HepG2 (cell line): ENCODE measurements around the gene SERINC2. TPM values are rescaled to one million over a fixed set of nuclear protein-coding genes. Genes with fewer than 3 reads are reported as not detected.

Experiments used
- EEA1 ChIP-seq: sonication (generic); formaldehyde crosslinking; IDR thresholded peaks from 2 replicates; pipeline ENCODE4 v1.5.1; 2020; ENCODE audit warnings: mild to moderate bottlenecking, missing genetic modification reagents, borderline replicate concordance
- MAFG ChIP-seq: sonication (generic); formaldehyde crosslinking; IDR thresholded peaks from 2 replicates; pipeline ENCODE4 v1.5.1; 2020; ENCODE audit warnings: mild to moderate bottlenecking, missing genetic modification reagents
- MTA1 ChIP-seq: sonication (generic); formaldehyde crosslinking; IDR thresholded peaks from 2 replicates; pipeline ENCODE4 v1.4.0; 2020; ENCODE audit warnings: missing genetic modification reagents, mild to moderate bottlenecking, borderline replicate concordance
- NFKBIZ ChIP-seq: IDR thresholded peaks from 2 replicates; pipeline ENCODE4 v1.6.1; 2018; ENCODE audit warnings: missing genetic modification reagents, missing compliant biosample characterization
- NR2F2 ChIP-seq: IDR thresholded peaks from 2 replicates; pipeline ENCODE4 v1.6.1; 2012; ENCODE audit warnings: low read depth, inconsistent platforms, borderline replicate concordance
- POGZ ChIP-seq: sonication (generic); formaldehyde crosslinking; IDR thresholded peaks from 2 replicates; pipeline ENCODE4 v1.4.0; 2020; ENCODE audit warnings: mild to moderate bottlenecking, missing genetic modification reagents
- POLR2G ChIP-seq: fragments of 200-400 bp; formaldehyde crosslinking; IDR thresholded peaks from 2 replicates; pipeline ENCODE4 v1.6.1; 2018; ENCODE audit warnings: mild to moderate bottlenecking, low read depth, low read length, moderate library complexity
- RBM39 ChIP-seq: fragments of 200-400 bp; formaldehyde crosslinking; IDR thresholded peaks from one replicate; pipeline ENCODE4 v1.6.1; 2018; ENCODE audit warnings: antibody characterized with exemption, mild to moderate bottlenecking, low read depth, low read length; ENCODE audit not compliant: poor library complexity, severe bottlenecking
- TCF12 ChIP-seq, 2 experiments: fragments of 450-650 bp in 1 of 2; sonication (generic) in 1 of 2; formaldehyde crosslinking in 1 of 2; IDR thresholded peaks; 2 replicates each; pipeline versions ENCODE4 v1.6.1 to v1.8.0; 2017 to 2022; ENCODE audit warnings: antibody characterized with exemption in 1 of 2, mild to moderate bottlenecking in 1 of 2, missing genetic modification reagents in 1 of 2, moderate library complexity in 1 of 2
- YY1 ChIP-seq: IDR thresholded peaks from 2 replicates; pipeline ENCODE4 v1.6.1; 2011; ENCODE audit warnings: low read length, low read depth, moderate library complexity, mild to moderate bottlenecking; ENCODE audit not compliant: insufficient read depth, insufficient replicate concordance
- ZFP36L1 ChIP-seq: sonication (generic); formaldehyde crosslinking; IDR thresholded peaks from 2 replicates; pipeline ENCODE4 v1.8.0; 2022; ENCODE audit warnings: mild to moderate bottlenecking, missing genetic modification reagents, moderate library complexity
- ZNF430 ChIP-seq: sonication (generic); formaldehyde crosslinking; IDR thresholded peaks from 2 replicates; pipeline ENCODE4 v1.9.0; 2021; ENCODE audit warnings: mild to moderate bottlenecking, missing genetic modification reagents
- ZNF616 ChIP-seq: sonication (generic); formaldehyde crosslinking; IDR thresholded peaks from 2 replicates; pipeline ENCODE4 v1.5.0; 2020; ENCODE audit warnings: low read depth, mild to moderate bottlenecking, missing genetic modification reagents
- ZNF788 ChIP-seq: sonication (generic); formaldehyde crosslinking; IDR thresholded peaks from 2 replicates; pipeline ENCODE4 v1.5.0; 2020; ENCODE audit warnings: mild to moderate bottlenecking, missing genetic modification reagents, borderline replicate concordance
- ZNF790 ChIP-seq: sonication (generic); formaldehyde crosslinking; IDR thresholded peaks from 2 replicates; pipeline ENCODE4 v1.8.0; 2022; ENCODE audit warnings: missing genetic modification reagents, mild to moderate bottlenecking, borderline replicate concordance
- polyA plus RNA-seq, 8 experiments: library from polyadenylated mRNA; depleted of rRNA in 3 of 8; stranded (reverse) in 7 of 8; unstranded in 1 of 8; fragments of >200 nt; fragmentation: Illumina TruSeq in 4 of 8; extraction: Trizol in 4 of 8; gene quantifications; 2 replicates each; pipeline versions ENCODE4 v1.2.1 to v1.2.3, GENCODE V29; 2011 to 2016; ENCODE audit warnings: low read depth in 4 of 8, missing spikeins in 1 of 8, mixed read lengths in 1 of 8; ENCODE audit not compliant: insufficient read depth in 1 of 8
- total RNA-seq, 5 experiments: library from RNA; depleted of rRNA; stranded (reverse); fragments of >200 nt; fragmentation: Illumina TruSeq; extraction: Trizol; gene quantifications; 2 replicates each; pipeline ENCODE4 v1.2.3, GENCODE V29; 2016; ENCODE audit warnings: low read depth in 1 of 5
- TF ChIP-seq, protein P1 (sequence below): sonication (generic); formaldehyde crosslinking; IDR thresholded peaks from 2 replicates; pipeline ENCODE4 v1.8.1; 2023; ENCODE audit warnings: mild to moderate bottlenecking, inconsistent platforms, moderate library complexity, missing genetic modification reagents, borderline replicate concordance
- TF ChIP-seq, protein P2 (sequence below): sonication (generic); formaldehyde crosslinking; IDR thresholded peaks from 2 replicates; pipeline ENCODE4 v1.5.0; 2020; ENCODE audit warnings: missing genetic modification reagents, mild to moderate bottlenecking, borderline replicate concordance
- TF ChIP-seq, protein P3 (sequence below): sonication (generic); formaldehyde crosslinking; IDR thresholded peaks from 2 replicates; pipeline ENCODE4 v1.4.0; 2020; ENCODE audit warnings: missing genetic modification reagents, low read depth, mild to moderate bottlenecking, borderline replicate concordance
- TF ChIP-seq, protein P4 (sequence below), 2 experiments: fragments of 450-650 bp in 1 of 2; sonication (generic) in 1 of 2; formaldehyde crosslinking; IDR thresholded peaks; 2 replicates each; pipeline versions ENCODE4 v1.5.0 to v1.8.0; 2020 to 2022; ENCODE audit warnings: mild to moderate bottlenecking in 1 of 2, missing genetic modification reagents in 1 of 2
- TF ChIP-seq, protein P5 (sequence below): IDR thresholded peaks from 2 replicates; pipeline ENCODE4 v1.6.1; 2016; ENCODE audit warnings: missing compliant biosample characterization, missing genetic modification reagents, borderline replicate concordance
- TF ChIP-seq, protein P6 (sequence below): sonication (generic); formaldehyde crosslinking; IDR thresholded peaks from 2 replicates; pipeline ENCODE4 v1.8.0; 2022; ENCODE audit warnings: missing genetic modification reagents, mild to moderate bottlenecking, moderate library complexity, borderline replicate concordance

SERINC2 gene
- total and polyA plus RNA-seq, 2 of the 13 experiments (the other 11 are each of a cell fraction or from before 2014, with no cell fraction given): 4.8 to 126 TPM

DNA sequence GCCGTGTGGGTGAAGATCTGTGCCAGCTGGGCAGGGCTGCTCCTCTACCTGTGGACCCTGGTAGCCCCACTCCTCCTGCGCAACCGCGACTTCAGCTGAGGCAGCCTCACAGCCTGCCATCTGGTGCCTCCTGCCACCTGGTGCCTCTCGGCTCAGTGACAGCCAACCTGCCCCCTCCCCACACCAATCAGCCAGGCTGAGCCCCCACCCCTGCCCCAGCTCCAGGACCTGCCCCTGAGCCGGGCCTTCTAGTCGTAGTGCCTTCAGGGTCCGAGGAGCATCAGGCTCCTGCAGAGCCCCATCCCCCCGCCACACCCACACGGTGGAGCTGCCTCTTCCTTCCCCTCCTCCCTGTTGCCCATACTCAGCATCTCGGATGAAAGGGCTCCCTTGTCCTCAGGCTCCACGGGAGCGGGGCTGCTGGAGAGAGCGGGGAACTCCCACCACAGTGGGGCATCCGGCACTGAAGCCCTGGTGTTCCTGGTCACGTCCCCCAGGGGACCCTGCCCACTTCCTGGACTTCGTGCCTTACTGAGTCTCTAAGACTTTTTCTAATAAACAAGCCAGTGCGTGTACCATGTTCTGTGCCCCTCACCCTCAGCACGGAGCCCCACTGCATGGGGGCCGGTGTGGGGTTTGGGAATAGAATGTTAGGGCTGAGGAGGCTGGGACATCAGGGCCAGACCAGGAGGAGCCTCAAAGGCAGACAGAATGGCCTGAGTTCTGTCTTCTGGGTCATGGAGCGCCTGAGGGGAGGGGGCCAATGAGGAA, 21.3 kb downstream of the SERINC2 start (continued):
- TF ChIP-seq, protein P1, sequence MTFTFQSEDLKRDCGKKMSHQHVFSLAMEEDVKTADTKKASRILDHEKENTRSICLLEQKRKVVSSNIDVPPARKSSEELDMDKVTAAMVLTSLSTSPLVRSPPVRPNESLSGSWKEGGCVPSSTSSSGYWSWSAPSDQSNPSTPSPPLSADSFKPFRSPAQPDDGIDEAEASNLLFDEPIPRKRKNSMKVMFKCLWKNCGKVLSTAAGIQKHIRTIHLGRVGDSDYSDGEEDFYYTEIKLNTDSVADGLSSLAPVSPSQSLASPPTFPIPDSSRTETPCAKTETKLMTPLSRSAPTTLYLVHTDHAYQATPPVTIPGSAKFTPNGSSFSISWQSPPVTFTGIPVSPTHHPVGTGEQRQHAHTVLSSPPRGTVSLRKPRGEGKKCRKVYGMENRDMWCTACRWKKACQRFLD (CRISPR knock-in tag): no peak
- TF ChIP-seq POLR2G: peak; percentile 52; the same call in 1 of the 2 replicates
- TF ChIP-seq, protein P2, sequence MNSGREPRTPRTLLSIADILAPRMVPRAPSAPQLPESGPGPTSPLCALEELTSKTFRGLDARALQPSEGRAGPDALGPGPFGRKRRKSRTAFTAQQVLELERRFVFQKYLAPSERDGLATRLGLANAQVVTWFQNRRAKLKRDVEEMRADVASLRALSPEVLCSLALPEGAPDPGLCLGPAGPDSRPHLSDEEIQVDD (CRISPR knock-in tag): no peak
- peak; percentile 62; the same call in 1 of the 2 replicates for TF ChIP-seq ZNF430 (CRISPR knock-in tag)
- no peak for TF ChIP-seq TCF12 (IDR thresholded peaks at IDR 0.05)
- peak; percentile 96 for TF ChIP-seq TCF12 (CRISPR knock-in tag; IDR thresholded peaks at IDR 0.05)
- no peak for TF ChIP-seq EEA1
- no peak for TF ChIP-seq NR2F2
- TF ChIP-seq ZNF616 (CRISPR knock-in tag): no peak
- TF ChIP-seq POGZ (CRISPR knock-in tag): peak; percentile 81
- TF ChIP-seq, protein P3, sequence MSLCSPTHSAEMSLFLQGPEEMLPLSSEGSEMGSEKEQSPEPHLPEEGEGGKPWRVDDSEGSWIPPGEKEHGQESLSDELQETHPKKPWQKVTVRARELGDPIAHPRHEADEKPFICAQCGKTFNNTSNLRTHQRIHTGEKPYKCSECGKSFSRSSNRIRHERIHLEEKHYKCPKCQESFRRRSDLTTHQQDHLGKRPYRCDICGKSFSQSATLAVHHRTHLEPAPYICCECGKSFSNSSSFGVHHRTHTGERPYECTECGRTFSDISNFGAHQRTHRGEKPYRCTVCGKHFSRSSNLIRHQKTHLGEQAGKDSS (CRISPR knock-in tag): peak; percentile 58; the same call in 1 of the 2 replicates
- TF ChIP-seq, protein P4, sequence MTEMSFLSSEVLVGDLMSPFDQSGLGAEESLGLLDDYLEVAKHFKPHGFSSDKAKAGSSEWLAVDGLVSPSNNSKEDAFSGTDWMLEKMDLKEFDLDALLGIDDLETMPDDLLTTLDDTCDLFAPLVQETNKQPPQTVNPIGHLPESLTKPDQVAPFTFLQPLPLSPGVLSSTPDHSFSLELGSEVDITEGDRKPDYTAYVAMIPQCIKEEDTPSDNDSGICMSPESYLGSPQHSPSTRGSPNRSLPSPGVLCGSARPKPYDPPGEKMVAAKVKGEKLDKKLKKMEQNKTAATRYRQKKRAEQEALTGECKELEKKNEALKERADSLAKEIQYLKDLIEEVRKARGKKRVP (CRISPR knock-in tag; IDR thresholded peaks at IDR 0.05): no peak
- TF ChIP-seq ZNF790 (CRISPR knock-in tag): no peak
- TF ChIP-seq ZFP36L1 (CRISPR knock-in tag): no peak
- peak; percentile 10 for TF ChIP-seq YY1
- TF ChIP-seq, protein P5, sequence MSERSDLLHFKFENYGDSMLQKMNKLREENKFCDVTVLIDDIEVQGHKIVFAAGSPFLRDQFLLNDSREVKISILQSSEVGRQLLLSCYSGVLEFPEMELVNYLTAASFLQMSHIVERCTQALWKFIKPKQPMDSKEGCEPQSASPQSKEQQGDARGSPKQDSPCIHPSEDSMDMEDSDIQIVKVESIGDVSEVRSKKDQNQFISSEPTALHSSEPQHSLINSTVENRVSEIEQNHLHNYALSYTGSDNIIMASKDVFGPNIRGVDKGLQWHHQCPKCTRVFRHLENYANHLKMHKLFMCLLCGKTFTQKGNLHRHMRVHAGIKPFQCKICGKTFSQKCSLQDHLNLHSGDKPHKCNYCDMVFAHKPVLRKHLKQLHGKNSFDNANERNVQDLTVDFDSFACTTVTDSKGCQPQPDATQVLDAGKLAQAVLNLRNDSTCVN (CRISPR knock-in tag): no peak
- TF ChIP-seq, protein P6, sequence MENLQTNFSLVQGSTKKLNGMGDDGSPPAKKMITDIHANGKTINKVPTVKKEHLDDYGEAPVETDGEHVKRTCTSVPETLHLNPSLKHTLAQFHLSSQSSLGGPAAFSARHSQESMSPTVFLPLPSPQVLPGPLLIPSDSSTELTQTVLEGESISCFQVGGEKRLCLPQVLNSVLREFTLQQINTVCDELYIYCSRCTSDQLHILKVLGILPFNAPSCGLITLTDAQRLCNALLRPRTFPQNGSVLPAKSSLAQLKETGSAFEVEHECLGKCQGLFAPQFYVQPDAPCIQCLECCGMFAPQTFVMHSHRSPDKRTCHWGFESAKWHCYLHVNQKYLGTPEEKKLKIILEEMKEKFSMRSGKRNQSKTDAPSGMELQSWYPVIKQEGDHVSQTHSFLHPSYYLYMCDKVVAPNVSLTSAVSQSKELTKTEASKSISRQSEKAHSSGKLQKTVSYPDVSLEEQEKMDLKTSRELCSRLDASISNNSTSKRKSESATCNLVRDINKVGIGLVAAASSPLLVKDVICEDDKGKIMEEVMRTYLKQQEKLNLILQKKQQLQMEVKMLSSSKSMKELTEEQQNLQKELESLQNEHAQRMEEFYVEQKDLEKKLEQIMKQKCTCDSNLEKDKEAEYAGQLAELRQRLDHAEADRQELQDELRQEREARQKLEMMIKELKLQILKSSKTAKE (CRISPR knock-in tag): peak; percentile 89
- no peak for TF ChIP-seq MAFG (CRISPR knock-in tag)
- TF ChIP-seq NFKBIZ (CRISPR knock-in tag): no peak
- TF ChIP-seq MTA1 (CRISPR knock-in tag): peak; percentile 99
- TF ChIP-seq RBM39: peak; percentile 37
- peak; percentile 88; the same call in 1 of the 2 replicates for TF ChIP-seq ZNF788 (CRISPR knock-in tag)
